ENCODE measurements around the gene RPL4.
"Not testable (repeated sequence)": the region's sequence is repeated elsewhere in the genome, so short reads cannot be mapped to it uniquely, and the experiment has no call there.

The RPL4 gene

GRCh38 chr15:66480267-66480666 is 24.4 kb downstream of the RPL4 start:
- no peak for DNase-seq
- Mint-ChIP-seq H3K27ac (peak overlapping the region; percentile 4), H3K4me1 (ENCODE audit: low read depth) (peaks cover 21% of the 10 kb centered on the region), H3K27me3 (no peaks in the 10 kb centered on the region), H3K9me3 (no peaks in the 10 kb centered on the region), H3K36me3 (ENCODE audit: low read depth) (peaks cover 57% of the 10 kb centered on the region), H3K4me3 (no peak overlapping the region)

GRCh38 chr15:66477011-66477410 is 27.6 kb downstream of the RPL4 start:
- no peak for DNase-seq
- Mint-ChIP-seq H3K9me3 (no peaks in the 10 kb centered on the region), H3K4me3 (no peak overlapping the region), H3K27ac (peak overlapping the region; percentile 65), H3K4me1 (ENCODE audit: low read depth) (peaks cover 37% of the 10 kb centered on the region), H3K36me3 (ENCODE audit: low read depth) (peaks cover 44% of the 10 kb centered on the region), H3K27me3 (no peaks in the 10 kb centered on the region)

- peaks cover 41% of the 10 kb centered on the region for H3K4me1 Mint-ChIP-seq (ENCODE audit: low read depth)
Observed at GRCh38 chr15:66476535-66476934, 28.1 kb downstream of the RPL4 start.

GRCh38 chr15:66474963-66475362 is 29.7 kb downstream of the RPL4 start:
- H3K4me1 Mint-ChIP-seq (ENCODE audit: low read depth), result peaks cover 57% of the 10 kb centered on the region

More at GRCh38 chr15:66476535-66476934, 28.1 kb downstream of the RPL4 start:
- H3K27me3 Mint-ChIP-seq, result no peaks in the 10 kb centered on the region
- no peak for DNase-seq
- H3K9me3 Mint-ChIP-seq, result no peaks in the 10 kb centered on the region
- peak overlapping the region; percentile 65 for H3K27ac Mint-ChIP-seq
- H3K36me3 Mint-ChIP-seq (ENCODE audit: low read depth), result peaks cover 39% of the 10 kb centered on the region
- H3K4me3 Mint-ChIP-seq, result no peak overlapping the region

GRCh38 chr15:66474135-66474534 is 30.5 kb downstream of the RPL4 start:
- peak overlapping the region; percentile 34 for H3K27ac Mint-ChIP-seq
- DNase-seq, result no peak
- H3K27me3 Mint-ChIP-seq, result no peaks in the 10 kb centered on the region
- peaks cover 60% of the 10 kb centered on the region for H3K4me1 Mint-ChIP-seq (ENCODE audit: low read depth)
- H3K36me3 Mint-ChIP-seq (ENCODE audit: low read depth), result peaks cover 42% of the 10 kb centered on the region
- no peaks in the 10 kb centered on the region for H3K9me3 Mint-ChIP-seq
- H3K4me3 Mint-ChIP-seq, result no peak overlapping the region

More at GRCh38 chr15:66474963-66475362, 29.7 kb downstream of the RPL4 start:
- Mint-ChIP-seq H3K9me3 (no peaks in the 10 kb centered on the region), H3K27ac (no peak overlapping the region), H3K36me3 (ENCODE audit: low read depth) (peaks cover 40% of the 10 kb centered on the region), H3K4me3 (no peak overlapping the region), H3K27me3 (no peaks in the 10 kb centered on the region)
- no peak for DNase-seq

- Mint-ChIP-seq H3K27me3 (no peaks in the 10 kb centered on the region), H3K4me1 (ENCODE audit: low read depth) (peaks cover 60% of the 10 kb centered on the region), H3K27ac (peak overlapping the region; percentile 90), H3K4me3 (peak overlapping the region; percentile 40), H3K36me3 (ENCODE audit: low read depth) (peaks cover 57% of the 10 kb centered on the region), H3K9me3 (no peaks in the 10 kb centered on the region)
- DNase-seq, result peak; percentile 45
Observed at GRCh38 chr15:66472176-66472999, 32.3 kb downstream of the RPL4 start.

- DNase-seq, H3K4me3 Mint-ChIP-seq, H3K27me3 Mint-ChIP-seq, H3K9me3 Mint-ChIP-seq: not testable (repeated sequence)
- H3K4me1 Mint-ChIP-seq (ENCODE audit: low read depth), result peaks cover 53% of the 10 kb centered on the region
- peak overlapping the region; percentile 53 for H3K27ac Mint-ChIP-seq
- peaks cover 70% of the 10 kb centered on the region for H3K36me3 Mint-ChIP-seq (ENCODE audit: low read depth)
Observed at GRCh38 chr15:66470825-66471224, 33.8 kb downstream of the RPL4 start.

- peaks cover 40% of the 10 kb centered on the region for H3K4me1 Mint-ChIP-seq (ENCODE audit: low read depth)
- H3K36me3 Mint-ChIP-seq (ENCODE audit: low read depth), result peaks cover 81% of the 10 kb centered on the region
- H3K9me3 Mint-ChIP-seq, H3K27ac Mint-ChIP-seq, H3K4me3 Mint-ChIP-seq, H3K27me3 Mint-ChIP-seq: not testable (repeated sequence)
- DNase-seq, result peak; percentile 2
Observed at GRCh38 chr15:66467162-66468040, 37.3 kb downstream of the RPL4 start.

- H3K4me3 Mint-ChIP-seq, H3K27ac Mint-ChIP-seq, H3K27me3 Mint-ChIP-seq, H3K9me3 Mint-ChIP-seq, DNase-seq: not testable (repeated sequence)
- Mint-ChIP-seq H3K4me1 (ENCODE audit: low read depth) (peaks cover 22% of the 10 kb centered on the region), H3K36me3 (ENCODE audit: low read depth) (peaks cover 85% of the 10 kb centered on the region)
Observed at GRCh38 chr15:66465294-66465693, 39.4 kb downstream of the RPL4 start.

- Mint-ChIP-seq H3K4me3 (no peak overlapping the region), H3K27ac (no peak overlapping the region), H3K27me3 (no peaks in the 10 kb centered on the region), H3K36me3 (ENCODE audit: low read depth) (peaks cover 78% of the 10 kb centered on the region), H3K4me1 (ENCODE audit: low read depth) (peaks cover 30% of the 10 kb centered on the region), H3K9me3 (no peaks in the 10 kb centered on the region)
- no peak for DNase-seq
Observed at GRCh38 chr15:66462627-66463026, 42.0 kb downstream of the RPL4 start.

DNA sequence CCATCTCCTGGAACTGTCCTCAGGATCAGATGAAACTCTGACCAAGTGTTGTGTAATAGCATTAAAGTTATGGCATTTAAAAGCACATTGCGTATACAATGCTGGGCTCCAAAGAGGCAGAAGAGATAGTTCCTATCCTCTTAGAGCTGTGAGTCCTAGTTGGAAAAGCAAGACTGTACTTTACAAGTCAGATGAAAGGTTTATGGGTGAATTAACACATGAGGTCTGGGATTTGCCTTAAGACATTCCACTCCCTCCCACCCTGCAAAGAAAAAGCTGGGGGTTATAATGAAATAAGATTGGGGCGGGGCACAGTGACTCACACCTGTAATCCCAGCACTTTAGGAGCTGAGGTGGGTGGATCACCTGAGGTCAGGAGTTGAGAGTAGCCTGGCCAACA is 42.7 kb downstream of the RPL4 start:
- H3K9me3 Mint-ChIP-seq, result no peaks in the 10 kb centered on the region
- peaks cover 72% of the 10 kb centered on the region for H3K36me3 Mint-ChIP-seq (ENCODE audit: low read depth)
- no peak for DNase-seq
- peaks cover 27% of the 10 kb centered on the region for H3K4me1 Mint-ChIP-seq (ENCODE audit: low read depth)
- no peak overlapping the region for H3K27ac Mint-ChIP-seq
- no peaks in the 10 kb centered on the region for H3K27me3 Mint-ChIP-seq
- no peak overlapping the region for H3K4me3 Mint-ChIP-seq

DNA sequence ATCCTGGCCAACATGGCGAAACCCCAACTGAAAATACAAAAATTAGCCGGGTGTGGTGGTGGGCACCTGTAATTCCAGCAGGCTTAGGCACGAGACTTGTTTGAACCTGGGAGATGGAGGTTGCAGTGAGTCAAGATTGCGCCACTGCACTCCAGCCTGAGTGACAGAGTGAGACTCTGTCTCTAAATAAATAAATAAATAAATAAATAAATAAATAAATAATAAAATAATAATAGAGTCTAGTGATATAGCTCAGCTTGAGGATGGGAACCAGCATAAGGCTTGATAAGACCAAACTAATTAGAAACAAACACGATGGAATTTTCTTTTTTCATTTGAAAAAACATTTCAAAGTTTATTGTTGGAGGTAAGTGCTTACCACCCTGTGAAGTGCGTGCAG is 43.4 kb downstream of the RPL4 start:
- H3K4me3 Mint-ChIP-seq, H3K9me3 Mint-ChIP-seq, H3K27ac Mint-ChIP-seq, H3K27me3 Mint-ChIP-seq, DNase-seq: not testable (repeated sequence)
- Mint-ChIP-seq H3K36me3 (ENCODE audit: low read depth) (peaks cover 72% of the 10 kb centered on the region), H3K4me1 (ENCODE audit: low read depth) (peaks cover 26% of the 10 kb centered on the region)

- Mint-ChIP-seq H3K9me3 (no peaks in the 10 kb centered on the region), H3K4me1 (ENCODE audit: low read depth) (peaks cover 33% of the 10 kb centered on the region), H3K4me3 (no peak overlapping the region), H3K27ac (peak overlapping the region; percentile 55), H3K36me3 (ENCODE audit: low read depth) (peaks cover 72% of the 10 kb centered on the region), H3K27me3 (no peaks in the 10 kb centered on the region)
- DNase-seq, result no peak
Observed at GRCh38 chr15:66459818-66460615, 44.6 kb downstream of the RPL4 start.

- peaks cover 67% of the 10 kb centered on the region for H3K36me3 Mint-ChIP-seq (ENCODE audit: low read depth)
- peaks cover 42% of the 10 kb centered on the region for H3K4me1 Mint-ChIP-seq (ENCODE audit: low read depth)
- no peak for DNase-seq
- no peak overlapping the region for H3K4me3 Mint-ChIP-seq
- peak overlapping the region; percentile 70 for H3K27ac Mint-ChIP-seq
- H3K9me3 Mint-ChIP-seq, result no peaks in the 10 kb centered on the region
- no peaks in the 10 kb centered on the region for H3K27me3 Mint-ChIP-seq
Observed at GRCh38 chr15:66456211-66456610, 48.4 kb downstream of the RPL4 start.
